PFSK-1 (cell line): ENCODE measurements around the gene SMR3B.

ENCODE experiments used
- POLR2AphosphoS5 ChIP-seq: IDR thresholded peaks from 2 replicates; pipeline ENCODE4 v1.6.1; 2012; ENCODE audit warnings: low read depth, mild to moderate bottlenecking, control low read depth, low read length, moderate library complexity
- REST ChIP-seq, 2 experiments: IDR thresholded peaks; 2 replicates each; pipeline versions ENCODE4 v1.6.1 to v1.8.0; 2011 to 2012; ENCODE audit warnings: low read depth in 2 of 2, low read length in 2 of 2, control low read depth in 1 of 2, inconsistent platforms in 1 of 2, mild to moderate bottlenecking in 1 of 2, moderate library complexity in 1 of 2; ENCODE audit not compliant: insufficient read depth in 1 of 2
- SIN3A ChIP-seq: IDR thresholded peaks from 2 replicates; pipeline ENCODE4 v1.6.1; 2012; ENCODE audit warnings: mild to moderate bottlenecking, low read length, moderate library complexity, borderline replicate concordance; ENCODE audit not compliant: insufficient read depth

GRCh38 chr4:70402762-70403161, 19.8 kb downstream of the SMR3B start:
- TF ChIP-seq POLR2AphosphoS5: no peak
- TF ChIP-seq SIN3A: no peak
- TF ChIP-seq REST (IDR thresholded peaks at IDR 0.05; ENCODE audit: insufficient read depth in 1 of 2, low read depth in 2 of 2, low read length in 2 of 2): no peak
